HCT116 (cell line): ENCODE measurements around the gene TRPM3. TPM values are rescaled to one million over a fixed set of nuclear protein-coding genes. Genes with fewer than 3 reads are reported as not detected.

Experiments
- ATAC-seq: fragments of 200-7000 bp; cut with Tn5 transposase; 2 replicates; pipeline ENCODE4 v1.9.1; 2020; ENCODE audit warnings: mild to moderate bottlenecking, moderate library complexity
- BruUV-seq: library from RNA; stranded (reverse); fragments of 400-500 nt; replicated peaks from 2 replicates; lab custom pipeline; 2021; lab: Mats Ljungman, UMichigan
- CTCF ChIA-PET: fragments of 300-600 bp; sonication (Branson Sonifier 250); formaldehyde crosslinking; loops from one replicate; lab custom pipeline; 2021; ENCODE audit warnings: antibody characterized with exemption; lab: Charles Lee
- POLR2A ChIA-PET: fragments of 300-600, 350-600 bp; sonication (Branson Sonifier 250); formaldehyde crosslinking; loops from one replicate; lab custom pipeline; 2021; ENCODE audit warnings: antibody characterized with exemption; lab: Charles Lee
- RAD21 ChIA-PET, 2 experiments: fragments of 300-600 bp; sonication (Branson Sonifier 250); formaldehyde crosslinking; loops; one replicate each; lab custom pipeline; 2023; ENCODE audit warnings: low total read pairs in 2 of 2; ENCODE audit not compliant: uncharacterized antibody in 2 of 2, unreplicated experiment in 2 of 2, low non-redundant PET in 1 of 2; lab: Charles Lee
- DNase-seq: peaks from one replicate; pipeline ENCODE4 v3.0.0-alpha.2; 2010; ENCODE audit warnings: low read depth, low spot score
- H2AFZ ChIP-seq: fragments of 200-600 bp; shearing (Covaris generic), sonication (generic); 2 replicates; pipeline ENCODE4 v1.6.1; 2017; ENCODE audit warnings: low read depth, mixed run types, mixed read lengths, antibody characterized with exemption, low read length; ENCODE audit not compliant: poor library complexity, severe bottlenecking
- H3K27ac ChIP-seq: 2 replicates; pipeline ENCODE4 v1.5.1; 2012; ENCODE audit warnings: low read depth, low read length
- H3K27me3 ChIP-seq: fragments of 200-600 bp; sonication (generic); 2 replicates; pipeline ENCODE4 v1.6.1; 2016; ENCODE audit warnings: mixed run types, low read length, mixed read lengths; ENCODE audit not compliant: insufficient read depth
- H3K36me3 ChIP-seq, 2 experiments: fragments of 200-500 bp in 1 of 2; fragments of 200-600 bp in 1 of 2; sonication (Bioruptor generic) in 1 of 2; sonication (generic) in 1 of 2; 2 replicates each; pipeline versions ENCODE4 v1.5.1 to v1.6.1; 2014 to 2016; ENCODE audit warnings: low read length in 2 of 2, inconsistent platforms in 1 of 2, mixed read lengths in 1 of 2, mixed run types in 1 of 2; ENCODE audit not compliant: insufficient read depth in 2 of 2, control insufficient read depth in 1 of 2
- H3K4me1 ChIP-seq, 2 experiments: fragments of 200-600 bp in 1 of 2; sonication (generic) in 1 of 2; 2 replicates each; pipeline versions ENCODE4 v1.5.1 to v1.6.1; 2012 to 2017; ENCODE audit warnings: low read length in 2 of 2, inconsistent platforms in 1 of 2, mild to moderate bottlenecking in 1 of 2, mixed read lengths in 1 of 2, mixed run types in 1 of 2, moderate library complexity in 1 of 2; ENCODE audit not compliant: insufficient read depth in 2 of 2, control insufficient read depth in 1 of 2
- H3K4me2 ChIP-seq: fragments of 200-600 bp; sonication (generic); 2 replicates; pipeline ENCODE4 v1.6.1; 2017; ENCODE audit warnings: mixed run types, low read length, mixed read lengths
- H3K4me3 ChIP-seq, 2 experiments: fragments of 200-600 bp in 1 of 2; sonication (generic) in 1 of 2; replicated peaks in 1 of 2; 2 replicates each; pipeline ENCODE4 v1.5.1; 2011 to 2016; ENCODE audit warnings: low read length in 2 of 2, control low read depth in 1 of 2, low read depth in 1 of 2, mild to moderate bottlenecking in 1 of 2, mixed read lengths in 1 of 2, mixed run types in 1 of 2
- H3K79me2 ChIP-seq: fragments of 200-600 bp; sonication (generic); 2 replicates; pipeline ENCODE4 v1.6.1; 2017; ENCODE audit warnings: mild to moderate bottlenecking, mixed run types, low read length, moderate library complexity, mixed read lengths; ENCODE audit not compliant: insufficient read depth
- H3K9ac ChIP-seq: fragments of 200-600 bp; sonication (generic); 2 replicates; pipeline ENCODE4 v1.6.1; 2016; ENCODE audit warnings: low read length, mixed read lengths
- H3K9me2 ChIP-seq: fragments of 200-600 bp; sonication (generic), shearing (Covaris generic); 2 replicates; pipeline ENCODE4 v1.6.1; 2017; ENCODE audit warnings: mixed run types, mild to moderate bottlenecking, moderate library complexity; ENCODE audit not compliant: insufficient read depth
- H3K9me3 ChIP-seq, 2 experiments: fragments of 200-500 bp in 1 of 2; fragments of 200-600 bp in 1 of 2; sonication (Bioruptor generic) in 1 of 2; sonication (generic) in 1 of 2; 2 replicates each; pipeline ENCODE4 v1.6.1; 2014 to 2017; ENCODE audit warnings: low read length in 2 of 2, mixed read lengths in 2 of 2, inconsistent platforms in 1 of 2, low read depth in 1 of 2, mild to moderate bottlenecking in 1 of 2, mixed run types in 1 of 2, moderate library complexity in 1 of 2; ENCODE audit not compliant: control insufficient read depth in 1 of 2, insufficient read depth in 1 of 2
- H4K20me1 ChIP-seq: fragments of 200-600 bp; sonication (generic), shearing (Covaris generic); 2 replicates; pipeline ENCODE4 v1.6.1; 2017; ENCODE audit warnings: mixed run types, mild to moderate bottlenecking, moderate library complexity; ENCODE audit not compliant: insufficient read depth
- CBX3 ChIP-seq: IDR thresholded peaks from 2 replicates; pipeline ENCODE4 v1.6.1; 2012; ENCODE audit warnings: low read depth
- EGR1 ChIP-seq: IDR thresholded peaks from 2 replicates; pipeline ENCODE4 v1.6.1; 2012; ENCODE audit warnings: low read depth
- ELF1 ChIP-seq: IDR thresholded peaks from 2 replicates; pipeline ENCODE4 v1.6.1; 2012; ENCODE audit warnings: low read depth, borderline replicate concordance
- EZH2phosphoT487 ChIP-seq: fragments of 200-600 bp; IDR thresholded peaks from 2 replicates; pipeline ENCODE4 v1.6.1; 2018; ENCODE audit warnings: antibody characterized with exemption, borderline replicate concordance
- FOSL1 ChIP-seq: IDR thresholded peaks from 2 replicates; pipeline ENCODE4 v1.6.1; 2012; ENCODE audit warnings: low read depth
- JUND ChIP-seq: IDR thresholded peaks from 2 replicates; pipeline ENCODE4 v1.6.1; 2012
- RAD21 ChIP-seq: IDR thresholded peaks from 2 replicates; pipeline ENCODE4 v1.6.1; 2012; ENCODE audit warnings: low read depth, mild to moderate bottlenecking
- SIN3A ChIP-seq: IDR thresholded peaks from 2 replicates; pipeline ENCODE4 v1.6.1; 2012; ENCODE audit warnings: low read depth
- SP1 ChIP-seq: IDR thresholded peaks from 2 replicates; pipeline ENCODE4 v1.6.1; 2012; ENCODE audit warnings: low read depth
- TCF7L2 ChIP-seq: IDR thresholded peaks from 2 replicates; pipeline ENCODE4 v1.7.0; 2011; ENCODE audit warnings: borderline replicate concordance, inconsistent platforms; ENCODE audit not compliant: insufficient read depth, insufficient read length; ENCODE audit errors: extremely low read depth
- ZBTB33 ChIP-seq: IDR thresholded peaks from 2 replicates; pipeline ENCODE4 v1.6.1; 2011; ENCODE audit warnings: mild to moderate bottlenecking, low read length, moderate library complexity; ENCODE audit not compliant: insufficient replicate concordance; ENCODE audit errors: extremely low read depth
- ZNF274 ChIP-seq: fragments of 200-500 bp; sonication (Bioruptor generic); IDR thresholded peaks from 2 replicates; pipeline ENCODE4 v1.6.1; 2014; ENCODE audit warnings: mild to moderate bottlenecking, low read depth, low read length, inconsistent platforms
- intact Hi-C: fragments of 100-400 bp; cut with micrococcal nuclease; formaldehyde crosslinking; loops from 2 replicates; pipeline ENCODE4 v1.10.0; 2022
- total RNA-seq: library from RNA; stranded (reverse); gene quantifications from one replicate; pipeline ENCODE4 v1.2.1, GENCODE V29; 2021; ENCODE audit not compliant: unreplicated experiment
- TF ChIP-seq, protein P1 (sequence below): IDR thresholded peaks from 2 replicates; pipeline ENCODE4 v1.6.1; 2012
- TF ChIP-seq, protein P2 (sequence below): IDR thresholded peaks from 2 replicates; pipeline ENCODE4 v1.6.1; 2012

The TRPM3 gene
- total RNA-seq, 1 experiment from 2014 or later: not detected

DNA sequence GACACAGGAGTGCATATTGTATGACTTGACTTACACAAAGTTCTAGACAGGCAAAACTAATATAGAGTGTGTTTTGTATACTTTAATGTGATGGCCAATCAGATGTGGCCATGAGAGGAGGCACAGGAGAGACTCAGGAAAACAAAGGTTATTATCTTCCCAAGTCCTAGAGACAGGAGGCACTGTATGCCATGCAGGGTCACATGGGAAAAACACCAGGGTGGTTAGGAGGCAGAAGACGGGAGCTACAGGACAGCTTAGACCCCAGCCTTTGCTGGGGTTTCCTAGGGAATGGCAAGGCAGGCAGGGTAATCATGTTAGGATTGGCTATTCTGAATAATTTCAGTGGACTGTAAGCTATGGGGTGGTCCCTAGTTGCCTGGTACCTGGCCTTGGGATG lies 16.2 kb downstream of the TRPM3 start:
- ChIA-PET CTCF (no interaction called here), RAD21 (no interaction called here), POLR2A (no interaction called here)
- no peaks in the 10 kb centered on the region for H3K36me3 ChIP-seq
- ATAC-seq (no peak), DNase-seq (no peak)
- no peaks in the 10 kb centered on the region for H3K9me2 ChIP-seq
- H3K27me3 ChIP-seq: peaks cover 11% of the 10 kb centered on the region
- no peak overlapping the region for H3K4me2 ChIP-seq
- TF ChIP-seq TCF7L2 (no peak), ELF1 (no peak), SP1 (no peak), ZNF274 (no peak), SIN3A (no peak), EGR1 (no peak), CBX3 (no peak), FOSL1 (no peak), EZH2phosphoT487 (no peak), JUND (no peak), RAD21 (no peak), ZBTB33 (no peak)
- TF ChIP-seq, protein P1, sequence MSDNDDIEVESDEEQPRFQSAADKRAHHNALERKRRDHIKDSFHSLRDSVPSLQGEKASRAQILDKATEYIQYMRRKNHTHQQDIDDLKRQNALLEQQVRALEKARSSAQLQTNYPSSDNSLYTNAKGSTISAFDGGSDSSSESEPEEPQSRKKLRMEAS: no peak
- TF ChIP-seq, protein P2, sequence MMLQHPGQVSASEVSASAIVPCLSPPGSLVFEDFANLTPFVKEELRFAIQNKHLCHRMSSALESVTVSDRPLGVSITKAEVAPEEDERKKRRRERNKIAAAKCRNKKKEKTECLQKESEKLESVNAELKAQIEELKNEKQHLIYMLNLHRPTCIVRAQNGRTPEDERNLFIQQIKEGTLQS: no peak
- TF ChIP-seq, all 23 proteins: peak for 0
- H3K4me3 ChIP-seq: no peak overlapping the region
- H3K9ac ChIP-seq: no peak overlapping the region
- no peaks in the 10 kb centered on the region for H4K20me1 ChIP-seq
- H3K4me1 ChIP-seq: no peaks in the 10 kb centered on the region
- no peaks in the 10 kb centered on the region for H3K9me3 ChIP-seq
- BruUV-seq: no TSS peak
- H2AFZ ChIP-seq: no peak overlapping the region
- intact Hi-C loops: no loop called here
- H3K79me2 ChIP-seq: no peaks in the 10 kb centered on the region
- H3K27ac ChIP-seq: no peak overlapping the region
